T47D (cell line): ENCODE data around the gene VAC14.
A peak's percentile ranks its signal among the peaks of the same experiment; 100 is the strongest.

Experiments
- DNase-seq, 2 experiments: peaks; one replicate each; pipeline versions ENCODE4 v3.0.0 to v3.0.0-alpha.2; 2011 to 2012; ENCODE audit warnings: low read depth in 1 of 2, low spot score in 1 of 2
- JUND ChIP-seq: IDR thresholded peaks from 2 replicates; pipeline ENCODE4 v1.6.1; 2012; ENCODE audit warnings: low read depth
- in situ Hi-C: cut with HindIII; loops from 2 replicates; pipeline ENCODE4 v1.10.0; 2016; ENCODE audit warnings: low sequenced_read_pairs, low pct_unique_long_range_greater_than_20kb

VAC14 gene

DNA sequence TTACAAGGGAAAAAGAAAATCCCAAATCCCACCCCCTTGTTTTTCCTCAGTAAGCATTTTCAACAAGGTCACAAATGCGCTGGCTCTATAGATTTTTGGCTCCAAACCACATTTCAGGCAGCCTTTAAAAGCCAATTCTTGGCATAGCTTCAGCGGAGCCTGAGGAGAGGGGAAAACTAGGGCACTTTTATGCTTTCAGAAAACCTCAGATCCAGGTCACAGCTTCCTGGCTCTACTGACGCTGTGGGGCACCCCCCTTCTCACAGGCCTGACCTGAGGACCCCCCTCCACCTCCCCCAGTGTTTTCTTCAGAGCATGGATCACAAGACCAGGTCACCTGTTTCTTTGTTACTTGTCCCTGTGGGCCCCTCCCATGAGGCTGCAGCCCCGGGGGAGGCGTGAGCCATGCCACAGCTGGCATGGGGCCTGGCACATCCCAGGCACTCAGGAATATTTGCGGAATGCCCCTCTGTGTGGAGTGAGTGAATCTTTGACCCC is 85.0 kb downstream of the VAC14 start:
- in situ Hi-C loops, result no loop called here
- no peak for TF ChIP-seq JUND
- no peak for DNase-seq

DNA sequence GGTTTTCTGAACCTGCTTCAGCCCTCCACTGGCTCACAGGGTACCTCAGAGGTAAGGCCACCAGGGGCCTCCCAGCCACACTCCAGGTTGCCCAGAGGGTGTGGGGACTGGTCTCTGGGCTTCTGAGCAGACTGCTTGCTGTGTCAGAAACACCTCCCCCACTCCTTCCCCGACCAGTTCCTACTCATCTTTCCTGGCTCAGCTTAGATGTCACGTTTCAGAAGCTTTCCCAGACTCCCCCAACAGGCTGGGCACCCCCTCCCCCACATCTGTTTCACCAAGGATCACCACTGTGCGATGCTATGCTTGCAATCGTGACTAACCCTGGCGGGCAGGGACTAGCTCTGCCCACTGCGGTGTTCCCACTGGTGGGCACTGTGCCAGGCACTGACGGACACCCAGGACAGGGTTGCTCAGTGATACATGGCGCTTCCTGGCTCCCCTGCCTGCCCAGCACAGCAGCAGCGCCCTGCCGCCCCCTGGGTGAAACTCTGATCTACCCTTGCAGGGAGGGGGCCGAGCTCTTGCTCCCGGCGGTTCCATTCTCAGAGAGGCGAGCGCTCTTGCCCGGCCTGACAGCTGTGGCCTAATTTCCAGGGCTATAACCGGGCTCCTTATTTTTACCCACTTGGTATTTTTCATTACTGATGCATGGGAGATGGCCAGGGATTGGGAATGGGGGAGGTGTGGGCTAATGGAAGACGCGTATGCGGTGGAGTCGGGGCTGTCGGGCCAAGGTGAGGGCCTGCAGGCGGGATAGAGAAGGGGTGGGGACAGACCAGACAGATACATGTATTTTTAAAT is 85.7 kb downstream of the VAC14 start:
- TF ChIP-seq JUND, result no peak
- peak; percentile 45 to 75 for DNase-seq
- in situ Hi-C loops, result no loop called here

DNA sequence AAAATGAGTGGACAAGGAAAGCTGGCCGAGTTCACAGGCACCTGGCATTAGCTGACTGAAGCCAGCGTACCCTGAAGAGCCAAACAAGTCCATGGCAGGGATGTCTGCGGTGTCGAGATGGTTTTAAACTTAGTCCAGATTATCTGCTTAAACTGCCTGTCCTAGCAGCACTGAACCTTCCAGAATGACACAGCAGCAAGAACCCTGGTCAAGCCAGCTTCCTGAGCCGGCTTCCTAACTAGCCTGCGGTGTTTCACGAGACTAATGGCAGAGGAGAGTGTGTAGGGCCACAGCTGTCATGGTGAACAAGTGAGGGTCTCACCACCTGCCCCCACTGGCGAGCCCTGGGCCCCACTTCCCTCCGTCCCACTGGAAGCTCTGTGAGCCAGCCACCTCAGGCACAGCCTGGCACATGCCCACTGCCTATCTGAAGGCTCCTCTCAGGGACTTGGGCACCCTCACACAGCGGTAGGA is 86.3 kb downstream of the VAC14 start:
- no peak for DNase-seq
- in situ Hi-C loops, result no loop called here
- TF ChIP-seq JUND, result no peak

DNA sequence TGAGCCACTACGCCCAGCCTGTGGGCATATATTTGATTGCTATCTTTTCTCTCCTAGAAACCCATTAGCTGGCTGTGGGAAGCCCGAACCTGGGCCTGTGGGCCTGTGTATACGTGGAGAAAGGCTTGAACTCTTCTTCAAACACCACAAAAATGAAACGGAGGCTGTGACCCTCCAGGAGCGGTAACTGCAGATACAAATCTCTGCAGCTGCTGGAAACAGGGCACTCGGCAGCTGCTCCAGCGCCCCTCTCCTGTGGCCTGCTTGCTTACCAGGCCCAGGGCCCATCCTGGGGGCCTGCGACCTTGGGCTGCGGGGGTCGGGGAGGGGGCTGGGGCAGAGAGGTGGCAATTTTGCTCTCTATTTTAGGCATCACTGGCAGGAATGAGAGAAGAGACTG is 87.1 kb downstream of the VAC14 start:
- TF ChIP-seq JUND, result no peak
- in situ Hi-C loops, result no loop called here
- peak in 1 of 2 experiments; percentile 71 for DNase-seq

DNA sequence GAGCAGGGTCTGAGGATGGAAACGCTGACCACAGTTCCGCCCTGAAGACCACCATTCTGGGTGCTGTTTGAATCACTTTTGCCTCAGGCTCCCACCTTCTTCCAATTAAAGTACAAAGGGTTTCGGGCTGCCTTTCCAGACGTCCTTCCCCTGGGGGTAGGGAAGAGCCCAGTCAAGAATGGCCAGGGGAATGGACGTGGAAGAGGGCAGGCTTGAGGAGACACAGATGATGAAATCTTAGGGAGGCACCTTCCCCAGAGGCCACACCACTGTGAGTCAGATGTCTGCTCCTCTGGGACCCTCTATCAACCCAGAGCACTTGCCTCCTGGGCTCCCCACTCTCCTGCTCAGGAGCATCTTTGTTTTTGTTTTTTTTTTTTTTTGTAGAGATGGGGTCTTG is 87.6 kb downstream of the VAC14 start:
- no peak for TF ChIP-seq JUND
- in situ Hi-C loops, result no loop called here
- no peak for DNase-seq

DNA sequence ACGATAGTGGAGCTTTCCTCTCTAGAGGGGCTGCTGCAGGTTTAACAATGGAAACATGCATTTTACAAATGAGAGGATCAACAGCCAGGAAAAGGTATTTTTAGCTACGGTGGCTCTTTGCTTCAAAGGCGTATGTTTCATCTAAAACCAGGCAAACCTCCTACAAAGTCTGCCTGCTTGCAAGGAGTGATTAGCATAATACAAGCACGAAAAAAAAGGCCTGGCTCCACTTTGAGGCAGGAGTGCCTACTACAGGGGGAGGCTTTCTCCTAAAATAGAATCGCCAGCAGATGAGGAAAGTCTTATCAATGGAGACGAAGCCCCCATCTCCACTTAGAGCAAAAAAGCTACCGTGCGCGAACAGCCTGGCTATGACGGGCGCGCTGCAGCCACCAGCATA is 88.0 kb downstream of the VAC14 start:
- DNase-seq, result no peak
- in situ Hi-C loops, result no loop called here
- TF ChIP-seq JUND, result no peak

DNA sequence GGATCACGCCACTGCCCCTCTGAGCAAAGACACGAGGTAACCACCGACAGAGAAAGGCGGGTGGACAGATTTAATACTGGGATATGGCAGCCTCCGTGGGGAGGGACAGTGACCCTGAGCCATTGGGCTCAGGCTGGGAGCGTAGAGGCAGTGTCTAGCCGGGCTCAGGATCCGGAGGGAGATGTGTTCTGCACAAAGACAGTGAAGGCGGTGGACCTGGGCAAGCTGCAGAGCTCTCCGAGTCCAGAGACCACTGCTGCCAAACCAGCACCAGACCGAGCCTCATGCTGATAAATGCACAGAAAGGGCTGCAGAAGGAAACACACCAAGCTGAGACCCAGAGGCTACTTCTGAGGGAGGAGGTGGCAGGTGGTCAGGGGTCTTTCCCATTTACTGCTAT is 88.6 kb downstream of the VAC14 start:
- DNase-seq, result no peak
- in situ Hi-C loops, result no loop called here
- TF ChIP-seq JUND, result no peak

DNA sequence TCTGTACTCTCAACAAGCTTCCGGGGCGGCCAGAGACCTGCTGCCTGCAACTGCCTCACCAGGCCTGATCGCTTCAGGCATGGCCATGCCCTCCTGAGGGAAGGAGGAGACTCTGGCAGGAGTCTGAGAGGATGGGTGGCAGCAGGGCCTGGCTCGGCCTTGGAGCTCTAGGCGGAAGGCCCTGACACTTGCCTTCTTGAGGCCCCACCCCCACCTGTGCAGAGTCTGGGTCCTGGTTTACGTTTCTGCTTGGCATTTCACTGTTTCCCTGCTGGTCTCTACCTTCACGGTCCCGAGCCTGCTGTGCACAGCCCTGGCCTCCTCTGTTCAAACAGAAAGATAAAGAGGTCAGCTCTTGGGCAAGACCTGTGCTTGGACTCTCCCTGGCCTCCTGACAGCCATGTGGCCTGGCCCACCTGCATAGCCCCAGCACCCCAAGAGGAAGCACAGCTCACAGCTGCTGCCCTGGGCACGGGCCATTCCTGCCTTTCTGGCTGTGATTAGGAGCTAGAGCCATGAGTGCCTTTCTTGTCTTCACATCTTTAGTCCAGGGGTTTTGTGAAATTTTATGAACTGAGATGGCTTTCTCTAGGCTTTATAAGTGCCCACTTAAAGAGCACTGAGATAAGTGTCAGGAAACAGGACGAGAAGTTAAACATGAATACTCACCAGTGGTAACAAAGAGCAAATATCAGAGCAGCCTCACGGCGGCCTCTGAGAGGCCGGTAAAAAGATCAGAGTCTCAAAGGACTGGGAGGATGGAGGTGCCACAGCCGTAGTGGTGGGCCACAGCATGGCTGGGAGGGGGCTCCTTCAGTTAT is 89.5 kb downstream of the VAC14 start:
- no peak for DNase-seq
- in situ Hi-C loops, result no loop called here
- TF ChIP-seq JUND, result no peak

DNA sequence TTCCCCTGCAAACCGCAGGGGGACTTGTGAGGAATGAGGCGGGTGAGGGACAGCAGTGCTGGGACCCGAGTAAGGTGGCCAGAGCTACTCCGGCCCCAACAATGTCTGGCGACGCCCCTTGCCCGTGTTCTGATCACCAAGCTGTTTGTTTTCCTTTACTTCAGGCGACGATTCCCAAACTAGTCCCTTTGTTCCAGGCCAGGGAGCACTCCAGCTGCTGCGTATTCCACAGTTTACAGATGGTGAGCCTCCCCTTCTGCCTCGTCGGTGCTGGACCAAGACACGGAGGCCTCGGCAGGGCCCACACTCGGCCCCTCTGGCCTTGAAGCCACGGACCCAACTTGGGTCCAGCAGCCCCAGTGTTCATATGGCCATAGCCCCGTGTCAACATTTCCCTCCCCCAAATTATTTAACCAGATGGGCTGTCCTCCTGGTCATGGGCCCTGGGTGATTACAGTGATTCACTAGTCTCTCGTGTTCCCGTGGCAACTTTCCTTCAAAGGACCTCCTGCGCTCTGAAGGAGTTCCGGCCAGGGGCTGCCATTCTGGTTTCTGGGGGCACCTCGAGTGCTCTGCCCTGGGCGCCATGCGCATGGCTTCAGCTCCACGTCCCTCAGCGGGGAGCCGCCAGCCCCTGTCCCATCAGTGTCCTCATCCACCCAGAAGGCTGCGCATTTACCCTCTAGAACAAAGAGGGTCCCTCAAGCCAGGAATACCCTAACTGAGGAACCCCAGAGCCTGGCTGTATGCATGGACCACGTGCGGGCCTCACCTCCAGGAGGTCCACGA is 90.3 kb downstream of the VAC14 start:
- DNase-seq, result no peak
- no peak for TF ChIP-seq JUND
- in situ Hi-C loops, result no loop called here

DNA sequence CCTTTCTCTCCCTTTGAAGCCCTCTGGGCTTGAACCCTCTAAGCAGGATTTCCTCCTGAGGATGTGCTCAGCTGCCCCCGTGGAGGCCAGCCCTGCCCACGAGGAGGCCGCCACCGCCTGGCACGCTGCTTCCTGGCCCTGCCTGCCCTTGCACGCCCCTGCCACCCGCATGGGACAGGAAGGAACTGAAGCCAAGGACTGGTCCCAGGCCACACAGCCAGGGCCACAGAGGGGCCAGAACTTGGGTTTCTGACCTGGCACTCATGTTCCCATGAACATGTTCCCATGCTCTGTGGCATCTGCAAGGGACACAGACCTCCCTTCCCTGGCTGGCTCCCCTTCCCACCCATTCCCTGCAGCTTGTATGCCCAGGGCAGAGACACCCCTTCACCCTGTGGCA is 91.0 kb downstream of the VAC14 start:
- no peak for TF ChIP-seq JUND
- no peak for DNase-seq
- in situ Hi-C loops, result no loop called here

DNA sequence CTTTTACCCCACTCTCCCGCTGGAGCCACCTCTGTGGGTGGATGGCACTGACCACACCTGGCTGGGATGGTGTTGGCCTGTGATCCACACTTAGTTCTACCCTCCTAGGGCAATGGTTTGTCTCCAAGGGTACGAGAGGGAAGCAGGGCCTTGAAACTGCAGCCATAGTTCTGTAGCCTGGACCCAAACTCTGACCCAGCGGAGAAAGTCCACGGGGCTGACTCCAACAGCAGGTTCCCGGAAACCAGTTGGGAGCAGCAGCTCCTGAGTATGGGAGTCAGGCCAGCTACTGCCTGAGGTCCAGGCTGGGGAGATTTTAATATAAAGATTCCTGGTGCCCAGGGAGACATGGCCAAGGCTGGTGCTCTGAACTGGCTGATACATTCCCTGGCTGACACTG is 91.5 kb downstream of the VAC14 start:
- no peak for DNase-seq
- TF ChIP-seq JUND, result no peak
- in situ Hi-C loops, result no loop called here
